Measurements from ENCODE around the gene CMTM8. TPM values are rescaled to one million over a fixed set of nuclear protein-coding genes. Genes with fewer than 3 reads are reported as not detected.

Gene CMTM8
- polyA plus RNA-seq, 4 donors, result 5.4 to 41.3 (median 8.0) TPM

- peak in 1 of 2 donors; percentile 33 for DNase-seq
- Histone ChIP-seq H3K4me1 (ENCODE audit: control insufficient read depth in 3 of 3, insufficient read depth in 2 of 3, low read depth in 1 of 3, low read length in 2 of 3) (peaks cover 0 to 7% (median 0%) of the 10 kb centered on the region in 3 donors), H3K27me3 (ENCODE audit: control insufficient read depth in 3 of 3, insufficient read depth in 3 of 3, low read length in 3 of 3) (no peaks in the 10 kb centered on the region), H3K4me3 (ENCODE audit: low read depth in 1 of 3, low read length in 3 of 3) (no peak overlapping the region), H3K36me3 (ENCODE audit: control insufficient read depth in 3 of 3, insufficient read depth in 2 of 3, low read depth in 1 of 3, low read length in 3 of 3) (peaks cover 0 to 3% (median 0%) of the 10 kb centered on the region in 3 donors), H3K27ac (ENCODE audit: low read depth in 1 of 3, low read length in 2 of 3) (peak overlapping the region in 1 of 3 donors; percentile 37), H3K9me3 (ENCODE audit: control insufficient read depth in 2 of 2, insufficient read depth in 1 of 2, low read depth in 1 of 2, low read length in 1 of 2) (no peaks in the 10 kb centered on the region)
- FAIRE-seq, result no peak
- WGBS, 3 donors, result 78 to 94% (median 93%) methylated on average over 2 of the region's 2 CpGs
Measured at GRCh38 chr3:32349184-32349583, 110.7 kb downstream of the CMTM8 start.

DNA sequence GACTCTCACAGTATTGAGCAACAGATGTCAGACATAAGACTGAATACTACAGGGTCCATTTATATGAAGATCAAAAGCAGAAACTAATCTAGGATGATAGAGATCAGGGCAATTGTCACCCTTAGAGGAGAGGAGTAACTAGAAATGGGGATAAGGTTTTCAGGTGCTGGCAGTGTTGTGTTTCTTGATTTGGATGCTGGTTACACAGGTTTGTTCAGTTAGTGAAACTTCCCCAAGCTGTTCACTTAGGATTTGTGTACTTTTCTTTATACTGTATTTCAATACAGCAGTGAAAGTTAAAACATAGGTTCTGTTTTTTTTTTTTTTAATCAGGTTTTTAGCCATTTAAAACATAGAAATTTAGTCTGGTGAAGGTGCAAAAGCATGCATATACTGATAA is 114.1 kb downstream of the CMTM8 start:
- Histone ChIP-seq H3K4me1 (ENCODE audit: control insufficient read depth in 3 of 3, insufficient read depth in 2 of 3, low read depth in 1 of 3, low read length in 2 of 3) (peaks cover 0 to 22% (median 0%) of the 10 kb centered on the region in 3 donors), H3K27me3 (ENCODE audit: control insufficient read depth in 3 of 3, insufficient read depth in 3 of 3, low read length in 3 of 3) (no peaks in the 10 kb centered on the region), H3K9me3 (ENCODE audit: control insufficient read depth in 2 of 2, insufficient read depth in 1 of 2, low read depth in 1 of 2, low read length in 1 of 2) (no peaks in the 10 kb centered on the region), H3K36me3 (ENCODE audit: control insufficient read depth in 3 of 3, insufficient read depth in 2 of 3, low read depth in 1 of 3, low read length in 3 of 3) (peaks cover 0 to 5% (median 0%) of the 10 kb centered on the region in 3 donors), H3K4me3 (ENCODE audit: low read depth in 1 of 3, low read length in 3 of 3) (no peak overlapping the region), H3K27ac (ENCODE audit: low read depth in 1 of 3, low read length in 2 of 3) (no peak overlapping the region)
- no peak for DNase-seq
- FAIRE-seq, result no peak

GRCh38 chr3:32353351-32353750 is 114.9 kb downstream of the CMTM8 start:
- Histone ChIP-seq H3K4me1 (ENCODE audit: control insufficient read depth in 3 of 3, insufficient read depth in 2 of 3, low read depth in 1 of 3, low read length in 2 of 3) (peaks cover 0 to 22% (median 0%) of the 10 kb centered on the region in 3 donors), H3K27ac (ENCODE audit: low read depth in 1 of 3, low read length in 2 of 3) (no peak overlapping the region), H3K9me3 (ENCODE audit: control insufficient read depth in 2 of 2, insufficient read depth in 1 of 2, low read depth in 1 of 2, low read length in 1 of 2) (no peaks in the 10 kb centered on the region), H3K36me3 (ENCODE audit: control insufficient read depth in 3 of 3, insufficient read depth in 2 of 3, low read depth in 1 of 3, low read length in 3 of 3) (peaks cover 0 to 9% (median 0%) of the 10 kb centered on the region in 3 donors), H3K4me3 (ENCODE audit: low read depth in 1 of 3, low read length in 3 of 3) (no peak overlapping the region), H3K27me3 (ENCODE audit: control insufficient read depth in 3 of 3, insufficient read depth in 3 of 3, low read length in 3 of 3) (no peaks in the 10 kb centered on the region)
- no peak for FAIRE-seq
- WGBS, 3 donors, result 97 to 100% (median 100%) methylated on average over 2 of the region's 2 CpGs
- DNase-seq, result no peak

DNA sequence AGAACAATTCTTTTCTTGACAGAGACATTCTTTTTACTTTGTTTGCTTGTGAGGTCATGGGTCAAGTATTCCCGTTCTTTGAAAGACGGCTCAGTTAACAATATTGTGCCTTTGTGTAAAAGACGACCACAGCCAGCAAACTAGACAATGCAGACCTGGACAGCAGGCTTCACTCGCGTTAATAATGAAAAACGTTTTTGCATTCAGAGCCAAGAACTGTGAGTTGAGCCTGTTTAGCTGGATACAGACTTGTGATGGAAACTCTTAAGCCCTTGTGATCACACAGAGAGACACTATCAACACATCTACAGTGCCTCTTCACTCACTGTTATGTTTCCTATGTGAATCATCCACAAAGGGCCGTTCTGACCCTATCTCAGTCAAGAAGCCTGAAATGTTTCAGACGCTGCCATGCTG is 115.9 kb downstream of the CMTM8 start:
- FAIRE-seq (no peak), DNase-seq (no peak)
- WGBS, 3 donors, result 53 to 81% (median 71%) methylated on average over 8 of the region's 8 CpGs
- Histone ChIP-seq H3K4me1 (ENCODE audit: control insufficient read depth in 3 of 3, insufficient read depth in 2 of 3, low read depth in 1 of 3, low read length in 2 of 3) (peaks cover 0 to 22% (median 0%) of the 10 kb centered on the region in 3 donors), H3K27ac (ENCODE audit: low read depth in 1 of 3, low read length in 2 of 3) (no peak overlapping the region), H3K27me3 (ENCODE audit: control insufficient read depth in 3 of 3, insufficient read depth in 3 of 3, low read length in 3 of 3) (no peaks in the 10 kb centered on the region), H3K4me3 (ENCODE audit: low read depth in 1 of 3, low read length in 3 of 3) (no peak overlapping the region), H3K36me3 (ENCODE audit: control insufficient read depth in 3 of 3, insufficient read depth in 2 of 3, low read depth in 1 of 3, low read length in 3 of 3) (peaks cover 0 to 9% (median 0%) of the 10 kb centered on the region in 3 donors), H3K9me3 (ENCODE audit: control insufficient read depth in 2 of 2, insufficient read depth in 1 of 2, low read depth in 1 of 2, low read length in 1 of 2) (no peaks in the 10 kb centered on the region)

GRCh38 chr3:32355751-32356291 is 117.3 kb downstream of the CMTM8 start:
- FAIRE-seq, result no peak
- H3K27ac ChIP-seq (ENCODE audit: low read depth in 1 of 3, low read length in 2 of 3), result peak overlapping the region in 1 of 3 donors; percentile 7

DNA sequence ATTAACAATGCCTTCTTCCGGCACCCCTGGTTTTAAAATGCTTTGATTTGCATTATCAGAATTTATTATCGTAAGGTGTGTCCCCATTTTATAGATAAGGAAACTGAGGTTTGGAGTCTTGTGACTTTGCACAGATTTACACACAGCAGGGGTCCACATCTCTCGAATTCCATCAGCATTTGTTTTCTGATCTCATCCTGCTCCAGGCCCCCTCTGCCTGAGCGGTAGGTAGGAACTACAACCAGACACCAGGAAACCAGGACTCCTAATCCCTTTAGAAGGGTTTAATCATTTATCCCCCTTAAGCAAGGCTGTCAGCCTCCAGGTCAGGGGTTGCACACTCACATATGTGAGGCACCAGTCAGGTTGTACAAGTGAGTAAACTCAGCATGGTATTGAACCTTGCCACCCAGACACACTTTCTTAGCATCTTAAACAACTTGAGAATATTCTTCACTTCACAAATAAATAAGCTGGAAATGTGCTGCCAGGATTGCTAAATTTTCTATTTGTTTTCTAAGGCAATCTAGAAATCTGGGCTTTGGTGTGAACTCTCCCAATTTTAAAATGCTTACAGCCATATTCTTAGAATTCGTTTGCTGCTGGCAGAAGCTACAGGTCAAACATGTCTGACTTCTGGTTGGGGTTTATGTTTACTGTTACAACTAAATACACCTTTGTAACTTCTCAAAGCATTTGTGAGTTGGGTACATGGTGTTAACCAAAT is 121.4 kb downstream of the CMTM8 start:
- no peaks in the 10 kb centered on the region for H3K9me3 ChIP-seq (ENCODE audit: control insufficient read depth in 2 of 2, insufficient read depth in 1 of 2, low read depth in 1 of 2, low read length in 1 of 2)
- H3K36me3 ChIP-seq (ENCODE audit: control insufficient read depth in 3 of 3, insufficient read depth in 2 of 3, low read depth in 1 of 3, low read length in 3 of 3), result peaks cover 0 to 19% (median 0%) of the 10 kb centered on the region in 3 donors
- H3K27ac ChIP-seq (ENCODE audit: low read depth in 1 of 3, low read length in 2 of 3), result no peak overlapping the region
- WGBS, 3 donors, result 68 to 85% (median 80%) methylated on average over 5 of the region's 5 CpGs
- H3K4me3 ChIP-seq (ENCODE audit: low read depth in 1 of 3, low read length in 3 of 3), result no peak overlapping the region
- DNase-seq, result peak in 1 of 2 donors; percentile 56
- H3K4me1 ChIP-seq (ENCODE audit: control insufficient read depth in 3 of 3, insufficient read depth in 2 of 3, low read depth in 1 of 3, low read length in 2 of 3), result peaks cover 0 to 21% (median 0%) of the 10 kb centered on the region in 3 donors
- H3K27me3 ChIP-seq (ENCODE audit: control insufficient read depth in 3 of 3, insufficient read depth in 3 of 3, low read length in 3 of 3), result no peaks in the 10 kb centered on the region
- FAIRE-seq, result no peak

More at GRCh38 chr3:32355751-32356291, 117.3 kb downstream of the CMTM8 start:
- Histone ChIP-seq H3K4me1 (ENCODE audit: control insufficient read depth in 3 of 3, insufficient read depth in 2 of 3, low read depth in 1 of 3, low read length in 2 of 3) (peaks cover 0 to 22% (median 0%) of the 10 kb centered on the region in 3 donors), H3K4me3 (ENCODE audit: low read depth in 1 of 3, low read length in 3 of 3) (no peak overlapping the region), H3K36me3 (ENCODE audit: control insufficient read depth in 3 of 3, insufficient read depth in 2 of 3, low read depth in 1 of 3, low read length in 3 of 3) (peaks cover 0 to 9% (median 0%) of the 10 kb centered on the region in 3 donors), H3K27me3 (ENCODE audit: control insufficient read depth in 3 of 3, insufficient read depth in 3 of 3, low read length in 3 of 3) (no peaks in the 10 kb centered on the region), H3K9me3 (ENCODE audit: control insufficient read depth in 2 of 2, insufficient read depth in 1 of 2, low read depth in 1 of 2, low read length in 1 of 2) (no peaks in the 10 kb centered on the region)
- WGBS, 3 donors, result 72 to 79% (median 75%) methylated on average over 8 of the region's 8 CpGs
- DNase-seq, result peak in 1 of 2 donors; percentile 52

DNA sequence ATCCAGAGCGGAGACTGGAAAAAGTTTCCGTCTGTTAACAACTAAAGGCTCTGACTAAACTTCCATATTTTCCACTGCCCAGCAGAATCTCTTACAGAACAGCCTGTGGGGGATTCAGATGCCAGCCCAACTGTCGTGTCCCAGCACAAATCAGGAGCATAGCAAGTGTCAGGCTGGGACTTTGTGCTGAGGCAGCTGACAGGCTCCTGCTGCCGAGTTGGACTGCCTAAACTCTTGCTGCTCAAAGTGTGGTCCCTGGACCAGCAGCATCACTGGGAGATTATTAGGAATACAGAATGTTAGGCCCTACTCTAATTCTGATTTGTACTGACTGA is 122.0 kb downstream of the CMTM8 start:
- H3K9me3 ChIP-seq (ENCODE audit: control insufficient read depth in 2 of 2, insufficient read depth in 1 of 2, low read depth in 1 of 2, low read length in 1 of 2), result no peaks in the 10 kb centered on the region
- peaks cover 0 to 16% (median 0%) of the 10 kb centered on the region in 3 donors for H3K4me1 ChIP-seq (ENCODE audit: control insufficient read depth in 3 of 3, insufficient read depth in 2 of 3, low read depth in 1 of 3, low read length in 2 of 3)
- no peaks in the 10 kb centered on the region for H3K27me3 ChIP-seq (ENCODE audit: control insufficient read depth in 3 of 3, insufficient read depth in 3 of 3, low read length in 3 of 3)
- no peak overlapping the region for H3K4me3 ChIP-seq (ENCODE audit: low read depth in 1 of 3, low read length in 3 of 3)
- WGBS, 3 donors, result 72 to 80% (median 76%) methylated on average over 4 of the region's 4 CpGs
- DNase-seq (no peak), FAIRE-seq (no peak)
- H3K27ac ChIP-seq (ENCODE audit: low read depth in 1 of 3, low read length in 2 of 3), result no peak overlapping the region
- H3K36me3 ChIP-seq (ENCODE audit: control insufficient read depth in 3 of 3, insufficient read depth in 2 of 3, low read depth in 1 of 3, low read length in 3 of 3), result peaks cover 0 to 21% (median 0%) of the 10 kb centered on the region in 3 donors

DNA sequence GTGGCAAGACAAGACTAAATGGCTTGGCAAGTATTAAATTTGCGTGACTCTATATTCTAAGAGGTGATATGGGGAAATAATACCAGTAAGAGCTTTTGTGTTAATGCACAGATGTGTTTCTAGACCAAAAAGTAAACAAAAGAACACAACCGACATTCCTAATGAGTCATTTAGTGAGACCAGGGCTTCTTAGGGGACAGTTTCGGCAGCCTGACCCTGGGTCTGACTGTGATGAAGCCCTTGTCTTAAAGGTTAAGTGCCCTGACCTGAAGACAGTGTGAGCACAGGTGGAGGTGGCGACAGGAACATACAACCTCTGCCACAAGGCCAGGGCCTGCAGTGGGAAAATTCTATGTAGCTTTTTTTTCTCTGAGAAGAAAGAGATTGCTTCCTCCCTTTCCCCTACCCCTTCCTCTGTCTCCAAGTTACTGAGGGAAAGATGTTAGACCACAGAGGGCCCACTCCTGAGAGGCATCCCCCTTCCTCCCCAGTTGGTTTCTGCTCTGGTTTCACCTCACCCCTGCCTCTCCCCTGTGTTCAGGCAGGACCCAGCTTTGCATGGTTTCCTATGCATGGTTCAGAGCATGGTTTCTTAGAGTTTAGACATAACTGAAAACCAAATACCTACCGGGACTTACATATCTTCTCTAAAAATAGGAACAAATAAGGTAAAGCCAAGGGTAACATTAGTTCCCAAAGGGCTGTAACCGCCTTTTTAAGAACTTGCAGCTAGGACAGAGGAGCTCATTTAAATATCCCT is 128.3 kb downstream of the CMTM8 start:
- no peak for FAIRE-seq
- Histone ChIP-seq H3K9me3 (ENCODE audit: control insufficient read depth in 2 of 2, insufficient read depth in 1 of 2, low read depth in 1 of 2, low read length in 1 of 2) (no peaks in the 10 kb centered on the region), H3K36me3 (ENCODE audit: control insufficient read depth in 3 of 3, insufficient read depth in 2 of 3, low read depth in 1 of 3, low read length in 3 of 3) (peaks cover 0 to 23% (median 2%) of the 10 kb centered on the region in 3 donors), H3K27ac (ENCODE audit: low read depth in 1 of 3, low read length in 2 of 3) (no peak overlapping the region), H3K4me3 (ENCODE audit: low read depth in 1 of 3, low read length in 3 of 3) (no peak overlapping the region), H3K27me3 (ENCODE audit: control insufficient read depth in 3 of 3, insufficient read depth in 3 of 3, low read length in 3 of 3) (no peaks in the 10 kb centered on the region), H3K4me1 (ENCODE audit: control insufficient read depth in 3 of 3, insufficient read depth in 2 of 3, low read depth in 1 of 3, low read length in 2 of 3) (peaks cover 0 to under 1% (median 0%) of the 10 kb centered on the region in 3 donors)
- DNase-seq, result no peak
- WGBS, 3 donors, result 62 to 83% (median 73%) methylated on average over 6 of the region's 6 CpGs

Measured in small intestine (tissue), 7 donors.